HCT116 (cell line): ENCODE measurements around the gene NSMF. TPM values are rescaled to one million over a fixed set of nuclear protein-coding genes. Genes with fewer than 3 reads are reported as not detected.

Experiments
- ATAC-seq: fragments of 200-7000 bp; cut with Tn5 transposase; 2 replicates; pipeline ENCODE4 v1.9.1; 2020; ENCODE audit warnings: mild to moderate bottlenecking, moderate library complexity
- BruUV-seq: library from RNA; stranded (reverse); fragments of 400-500 nt; replicated peaks from 2 replicates; lab custom pipeline; 2021; lab: Mats Ljungman, UMichigan
- CTCF ChIA-PET: fragments of 300-600 bp; sonication (Branson Sonifier 250); formaldehyde crosslinking; loops from one replicate; lab custom pipeline; 2021; ENCODE audit warnings: antibody characterized with exemption; lab: Charles Lee
- POLR2A ChIA-PET: fragments of 300-600, 350-600 bp; sonication (Branson Sonifier 250); formaldehyde crosslinking; loops from one replicate; lab custom pipeline; 2021; ENCODE audit warnings: antibody characterized with exemption; lab: Charles Lee
- RAD21 ChIA-PET, 2 experiments: fragments of 300-600 bp; sonication (Branson Sonifier 250); formaldehyde crosslinking; loops; one replicate each; lab custom pipeline; 2023; ENCODE audit warnings: low total read pairs in 2 of 2; ENCODE audit not compliant: uncharacterized antibody in 2 of 2, unreplicated experiment in 2 of 2, low non-redundant PET in 1 of 2; lab: Charles Lee
- DNase-seq: peaks from one replicate; pipeline ENCODE4 v3.0.0-alpha.2; 2010; ENCODE audit warnings: low read depth, low spot score
- H2AFZ ChIP-seq: fragments of 200-600 bp; shearing (Covaris generic), sonication (generic); 2 replicates; pipeline ENCODE4 v1.6.1; 2017; ENCODE audit warnings: low read depth, mixed run types, mixed read lengths, antibody characterized with exemption, low read length; ENCODE audit not compliant: poor library complexity, severe bottlenecking
- H3K27ac ChIP-seq: 2 replicates; pipeline ENCODE4 v1.5.1; 2012; ENCODE audit warnings: low read depth, low read length
- H3K27me3 ChIP-seq: fragments of 200-600 bp; sonication (generic); 2 replicates; pipeline ENCODE4 v1.6.1; 2016; ENCODE audit warnings: mixed run types, low read length, mixed read lengths; ENCODE audit not compliant: insufficient read depth
- H3K36me3 ChIP-seq, 2 experiments: fragments of 200-500 bp in 1 of 2; fragments of 200-600 bp in 1 of 2; sonication (Bioruptor generic) in 1 of 2; sonication (generic) in 1 of 2; 2 replicates each; pipeline versions ENCODE4 v1.5.1 to v1.6.1; 2014 to 2016; ENCODE audit warnings: low read length in 2 of 2, inconsistent platforms in 1 of 2, mixed read lengths in 1 of 2, mixed run types in 1 of 2; ENCODE audit not compliant: insufficient read depth in 2 of 2, control insufficient read depth in 1 of 2
- H3K4me1 ChIP-seq, 2 experiments: fragments of 200-600 bp in 1 of 2; sonication (generic) in 1 of 2; 2 replicates each; pipeline versions ENCODE4 v1.5.1 to v1.6.1; 2012 to 2017; ENCODE audit warnings: low read length in 2 of 2, inconsistent platforms in 1 of 2, mild to moderate bottlenecking in 1 of 2, mixed read lengths in 1 of 2, mixed run types in 1 of 2, moderate library complexity in 1 of 2; ENCODE audit not compliant: insufficient read depth in 2 of 2, control insufficient read depth in 1 of 2
- H3K4me2 ChIP-seq: fragments of 200-600 bp; sonication (generic); 2 replicates; pipeline ENCODE4 v1.6.1; 2017; ENCODE audit warnings: mixed run types, low read length, mixed read lengths
- H3K4me3 ChIP-seq, 2 experiments: fragments of 200-600 bp in 1 of 2; sonication (generic) in 1 of 2; replicated peaks in 1 of 2; 2 replicates each; pipeline ENCODE4 v1.5.1; 2011 to 2016; ENCODE audit warnings: low read length in 2 of 2, control low read depth in 1 of 2, low read depth in 1 of 2, mild to moderate bottlenecking in 1 of 2, mixed read lengths in 1 of 2, mixed run types in 1 of 2
- H3K79me2 ChIP-seq: fragments of 200-600 bp; sonication (generic); 2 replicates; pipeline ENCODE4 v1.6.1; 2017; ENCODE audit warnings: mild to moderate bottlenecking, mixed run types, low read length, moderate library complexity, mixed read lengths; ENCODE audit not compliant: insufficient read depth
- H3K9ac ChIP-seq: fragments of 200-600 bp; sonication (generic); 2 replicates; pipeline ENCODE4 v1.6.1; 2016; ENCODE audit warnings: low read length, mixed read lengths
- H3K9me2 ChIP-seq: fragments of 200-600 bp; sonication (generic), shearing (Covaris generic); 2 replicates; pipeline ENCODE4 v1.6.1; 2017; ENCODE audit warnings: mixed run types, mild to moderate bottlenecking, moderate library complexity; ENCODE audit not compliant: insufficient read depth
- H3K9me3 ChIP-seq, 2 experiments: fragments of 200-500 bp in 1 of 2; fragments of 200-600 bp in 1 of 2; sonication (Bioruptor generic) in 1 of 2; sonication (generic) in 1 of 2; 2 replicates each; pipeline ENCODE4 v1.6.1; 2014 to 2017; ENCODE audit warnings: low read length in 2 of 2, mixed read lengths in 2 of 2, inconsistent platforms in 1 of 2, low read depth in 1 of 2, mild to moderate bottlenecking in 1 of 2, mixed run types in 1 of 2, moderate library complexity in 1 of 2; ENCODE audit not compliant: control insufficient read depth in 1 of 2, insufficient read depth in 1 of 2
- H4K20me1 ChIP-seq: fragments of 200-600 bp; sonication (generic), shearing (Covaris generic); 2 replicates; pipeline ENCODE4 v1.6.1; 2017; ENCODE audit warnings: mixed run types, mild to moderate bottlenecking, moderate library complexity; ENCODE audit not compliant: insufficient read depth
- EGR1 ChIP-seq: IDR thresholded peaks from 2 replicates; pipeline ENCODE4 v1.6.1; 2012; ENCODE audit warnings: low read depth
- EZH2phosphoT487 ChIP-seq: fragments of 200-600 bp; IDR thresholded peaks from 2 replicates; pipeline ENCODE4 v1.6.1; 2018; ENCODE audit warnings: antibody characterized with exemption, borderline replicate concordance
- FOSL1 ChIP-seq: IDR thresholded peaks from 2 replicates; pipeline ENCODE4 v1.6.1; 2012; ENCODE audit warnings: low read depth
- POLR2A ChIP-seq: IDR thresholded peaks from 2 replicates; pipeline ENCODE4 v1.7.0; 2011; ENCODE audit warnings: borderline replicate concordance; ENCODE audit not compliant: insufficient read depth, insufficient read length; ENCODE audit errors: extremely low read depth
- REST ChIP-seq: IDR thresholded peaks from 2 replicates; pipeline ENCODE4 v1.6.1; 2012; ENCODE audit warnings: low read depth
- SP1 ChIP-seq: IDR thresholded peaks from 2 replicates; pipeline ENCODE4 v1.6.1; 2012; ENCODE audit warnings: low read depth
- YY1 ChIP-seq: IDR thresholded peaks from 2 replicates; pipeline ENCODE4 v1.6.1; 2011; ENCODE audit warnings: low read length, low read depth, moderate library complexity, mild to moderate bottlenecking; ENCODE audit not compliant: insufficient replicate concordance; ENCODE audit errors: extremely low read depth
- ZNF274 ChIP-seq: fragments of 200-500 bp; sonication (Bioruptor generic); IDR thresholded peaks from 2 replicates; pipeline ENCODE4 v1.6.1; 2014; ENCODE audit warnings: mild to moderate bottlenecking, low read depth, low read length, inconsistent platforms
- intact Hi-C: fragments of 100-400 bp; cut with micrococcal nuclease; formaldehyde crosslinking; loops from 2 replicates; pipeline ENCODE4 v1.10.0; 2022
- total RNA-seq: library from RNA; stranded (reverse); gene quantifications from one replicate; pipeline ENCODE4 v1.2.1, GENCODE V29; 2021; ENCODE audit not compliant: unreplicated experiment
- TF ChIP-seq, protein P1 (sequence below): IDR thresholded peaks from 2 replicates; pipeline ENCODE4 v1.6.1; 2011; ENCODE audit warnings: mild to moderate bottlenecking, low read length, moderate library complexity; ENCODE audit not compliant: insufficient replicate concordance; ENCODE audit errors: extremely low read depth
- TF ChIP-seq, protein P2 (sequence below): IDR thresholded peaks from 2 replicates; pipeline ENCODE4 v1.6.1; 2012

NSMF gene
- total RNA-seq, 1 experiment from 2014 or later, result 81.9 TPM

GRCh38 chr9:137409515-137409914 is 49.6 kb downstream of the NSMF start:
- Histone ChIP-seq H3K36me3 (no peaks in the 10 kb centered on the region), H2AFZ (no peak overlapping the region), H4K20me1 (no peaks in the 10 kb centered on the region), H3K27ac (no peak overlapping the region), H3K9me2 (no peaks in the 10 kb centered on the region), H3K9ac (no peak overlapping the region), H3K9me3 (no peaks in the 10 kb centered on the region), H3K4me3 (no peak overlapping the region), H3K79me2 (peaks cover 11% of the 10 kb centered on the region; the same call in 1 of the 2 replicates), H3K4me2 (no peak overlapping the region), H3K27me3 (no peaks in the 10 kb centered on the region), H3K4me1 (peaks cover 46 to 69% of the 10 kb centered on the region in 2 experiments)
- no TSS peak for BruUV-seq
- intact Hi-C loops, result no loop called here
- DNase-seq (no peak), ATAC-seq (no peak)
- POLR2A ChIA-PET, result interaction anchor here (0.9 to 1.1 kb wide), 2 partner anchors 107 to 132 kb away, joined by 3 read pairs; partner anchors contain the start of genes NRARP and TOR4A
- RAD21 ChIA-PET, result interaction anchor here in 1 of 2 experiments (0.6 kb wide), 1 partner anchor 13 kb away, joined by 11 read pairs; the partner anchor contains the start of genes EXD3 and NOXA1
- TF ChIP-seq SP1 (no peak), REST (no peak), FOSL1 (no peak), YY1 (no peak), EZH2phosphoT487 (no peak), ZNF274 (no peak), EGR1 (no peak), POLR2A (no peak)
- TF ChIP-seq, protein P1, sequence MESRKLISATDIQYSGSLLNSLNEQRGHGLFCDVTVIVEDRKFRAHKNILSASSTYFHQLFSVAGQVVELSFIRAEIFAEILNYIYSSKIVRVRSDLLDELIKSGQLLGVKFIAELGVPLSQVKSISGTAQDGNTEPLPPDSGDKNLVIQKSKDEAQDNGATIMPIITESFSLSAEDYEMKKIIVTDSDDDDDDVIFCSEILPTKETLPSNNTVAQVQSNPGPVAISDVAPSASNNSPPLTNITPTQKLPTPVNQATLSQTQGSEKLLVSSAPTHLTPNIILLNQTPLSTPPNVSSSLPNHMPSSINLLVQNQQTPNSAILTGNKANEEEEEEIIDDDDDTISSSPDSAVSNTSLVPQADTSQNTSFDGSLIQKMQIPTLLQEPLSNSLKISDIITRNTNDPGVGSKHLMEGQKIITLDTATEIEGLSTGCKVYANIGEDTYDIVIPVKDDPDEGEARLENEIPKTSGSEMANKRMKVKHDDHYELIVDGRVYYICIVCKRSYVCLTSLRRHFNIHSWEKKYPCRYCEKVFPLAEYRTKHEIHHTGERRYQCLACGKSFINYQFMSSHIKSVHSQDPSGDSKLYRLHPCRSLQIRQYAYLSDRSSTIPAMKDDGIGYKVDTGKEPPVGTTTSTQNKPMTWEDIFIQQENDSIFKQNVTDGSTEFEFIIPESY, result no peak
- TF ChIP-seq, protein P2, sequence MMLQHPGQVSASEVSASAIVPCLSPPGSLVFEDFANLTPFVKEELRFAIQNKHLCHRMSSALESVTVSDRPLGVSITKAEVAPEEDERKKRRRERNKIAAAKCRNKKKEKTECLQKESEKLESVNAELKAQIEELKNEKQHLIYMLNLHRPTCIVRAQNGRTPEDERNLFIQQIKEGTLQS, result no peak
- CTCF ChIA-PET, result interaction anchor here (0.8 to 2.1 kb wide), 2 partner anchors 108 to 123 kb away, joined by 3 to 5 read pairs; partner anchors contain the start of gene NRARP
